Prostate gland (tissue), 2 donors: ENCODE data around the gene GKAP1.

Source experiments
- CTCF ChIP-seq, 4 experiments: fragments of 200-600 bp in 2 of 4; fragments of 450-650 bp in 2 of 4; sonication (generic) in 2 of 4; IDR thresholded peaks; 1 replicate in 3 of 4; 2 replicates in 1 of 4; pipeline ENCODE4 v1.5.1; 2016 to 2019; ENCODE audit warnings: antibody characterized with exemption in 4 of 4, mild to moderate bottlenecking in 2 of 4, moderate library complexity in 2 of 4
- POLR2A ChIP-seq: fragments of 450-650 bp; IDR thresholded peaks from one replicate; pipeline ENCODE4 v1.6.1; 2016; ENCODE audit warnings: antibody characterized with exemption, mild to moderate bottlenecking
- POLR2AphosphoS5 ChIP-seq: sonication (generic); formaldehyde crosslinking; IDR thresholded peaks from one replicate; pipeline ENCODE4 v1.6.1; 2017; ENCODE audit warnings: antibody characterized with exemption

GRCh38 chr9:83698976-83699585 lies 118.5 kb downstream of the GKAP1 start:
- TF ChIP-seq CTCF (IDR thresholded peaks at IDR 0.05) (no peak), POLR2A (no peak), POLR2AphosphoS5 (no peak)
